HS-27A (cell line): ENCODE measurements around the gene THUMPD1.
"Not testable (repeated sequence)": the region's sequence is repeated elsewhere in the genome, so short reads cannot be mapped to it uniquely, and the experiment has no call there.

Experiments used
- DNase-seq: peaks from one replicate; pipeline ENCODE4 v3.0.0-alpha.2; 2012; ENCODE audit warnings: low read depth, missing footprints

THUMPD1 gene, protein sequence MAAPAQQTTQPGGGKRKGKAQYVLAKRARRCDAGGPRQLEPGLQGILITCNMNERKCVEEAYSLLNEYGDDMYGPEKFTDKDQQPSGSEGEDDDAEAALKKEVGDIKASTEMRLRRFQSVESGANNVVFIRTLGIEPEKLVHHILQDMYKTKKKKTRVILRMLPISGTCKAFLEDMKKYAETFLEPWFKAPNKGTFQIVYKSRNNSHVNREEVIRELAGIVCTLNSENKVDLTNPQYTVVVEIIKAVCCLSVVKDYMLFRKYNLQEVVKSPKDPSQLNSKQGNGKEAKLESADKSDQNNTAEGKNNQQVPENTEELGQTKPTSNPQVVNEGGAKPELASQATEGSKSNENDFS

DNA sequence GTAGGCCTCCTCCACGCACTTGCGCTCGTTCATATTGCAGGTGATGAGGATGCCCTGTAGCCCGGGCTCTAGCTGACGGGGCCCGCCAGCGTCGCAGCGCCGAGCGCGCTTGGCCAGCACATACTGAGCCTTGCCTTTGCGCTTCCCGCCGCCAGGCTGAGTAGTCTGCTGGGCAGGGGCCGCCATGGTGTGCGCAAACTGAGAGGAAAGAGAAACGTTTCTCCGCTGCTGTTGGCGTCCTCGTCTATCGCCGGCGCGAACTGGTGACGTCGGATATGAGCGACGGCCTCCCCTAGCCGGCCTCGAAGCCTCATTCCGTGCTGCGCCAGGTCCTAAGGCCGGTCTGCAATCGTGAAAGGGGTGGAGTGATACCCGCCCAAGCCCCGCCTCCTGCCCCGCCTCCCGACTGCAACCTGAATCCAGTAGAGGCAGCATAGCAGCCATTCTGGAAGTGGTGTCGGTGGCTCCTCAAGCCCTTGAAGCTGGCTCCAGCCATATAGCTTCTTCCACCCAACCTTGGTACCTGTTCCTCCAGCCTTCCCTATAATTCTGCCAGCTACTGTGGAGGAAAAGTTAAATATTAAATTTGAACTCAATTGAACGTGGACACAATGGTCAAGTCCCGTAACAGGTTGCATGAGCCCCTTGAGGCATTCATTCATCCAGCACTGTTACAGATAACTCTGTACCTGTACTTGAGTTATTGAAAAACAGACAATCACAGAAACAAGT is at the start of gene THUMPD1:
THUMPD1 (minus strand) TSS at position 265 of the 732 bp plus-strand sequence; CDS start at position 186, 79 bp downstream.
- DNase-seq = peak; percentile 73

DNA sequence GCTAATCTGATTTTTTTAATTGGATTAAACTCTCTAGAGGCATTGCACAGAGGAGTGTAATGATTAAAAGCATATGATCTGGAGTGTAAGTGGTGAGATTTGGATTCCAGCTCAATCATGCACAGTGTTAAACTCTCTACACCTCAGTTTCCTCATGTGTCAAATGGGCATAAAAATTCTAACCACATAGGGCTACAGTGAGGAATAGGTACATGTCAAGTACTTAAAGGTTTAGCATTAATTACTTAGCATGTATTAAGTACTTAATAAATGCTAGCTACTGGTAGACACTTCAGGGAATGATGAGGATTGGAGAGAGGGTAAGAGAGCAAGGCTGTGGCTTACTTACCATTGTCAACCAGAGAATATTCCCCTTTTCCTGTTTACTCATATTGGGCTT is 47.5 kb upstream of the THUMPD1 start:
- DNase-seq = no peak

DNA sequence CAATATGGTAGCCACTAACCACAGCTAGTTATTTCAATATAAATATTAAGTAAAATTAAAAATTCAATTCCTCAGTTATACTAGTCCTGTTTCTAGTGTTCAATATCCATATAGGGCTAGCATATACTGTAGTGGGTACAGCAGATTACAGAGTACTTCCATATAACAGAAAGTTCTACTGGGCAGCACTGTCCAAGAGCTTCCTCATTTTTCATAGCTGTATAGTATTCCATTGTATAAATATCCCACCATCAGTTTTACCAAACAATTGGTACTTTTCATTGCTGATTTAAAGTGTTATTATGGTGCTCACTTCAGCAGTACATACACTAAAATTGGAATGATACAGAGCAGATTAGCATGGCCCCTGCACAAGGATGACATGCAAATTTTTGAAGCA is 42.6 kb upstream of the THUMPD1 start:
- no peak for DNase-seq

DNA sequence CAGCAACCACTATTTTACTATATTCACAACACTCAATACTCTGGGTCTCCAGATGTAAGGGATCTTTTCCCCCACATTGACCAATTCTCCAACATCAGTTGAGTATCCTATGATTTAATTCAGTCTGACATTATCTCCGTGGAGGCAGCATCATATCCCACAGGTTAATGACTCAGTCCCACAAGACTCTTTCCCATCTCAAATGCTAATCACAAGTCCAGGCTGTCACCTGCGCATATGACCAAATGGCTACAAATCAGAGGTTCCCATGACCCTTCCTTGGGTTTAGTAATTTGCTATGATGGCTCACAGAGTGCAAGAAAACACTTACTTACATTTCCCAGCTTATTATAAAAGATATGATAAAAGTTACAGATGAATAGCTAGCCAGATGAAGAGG is 40.9 kb upstream of the THUMPD1 start:
- no peak for DNase-seq

DNA sequence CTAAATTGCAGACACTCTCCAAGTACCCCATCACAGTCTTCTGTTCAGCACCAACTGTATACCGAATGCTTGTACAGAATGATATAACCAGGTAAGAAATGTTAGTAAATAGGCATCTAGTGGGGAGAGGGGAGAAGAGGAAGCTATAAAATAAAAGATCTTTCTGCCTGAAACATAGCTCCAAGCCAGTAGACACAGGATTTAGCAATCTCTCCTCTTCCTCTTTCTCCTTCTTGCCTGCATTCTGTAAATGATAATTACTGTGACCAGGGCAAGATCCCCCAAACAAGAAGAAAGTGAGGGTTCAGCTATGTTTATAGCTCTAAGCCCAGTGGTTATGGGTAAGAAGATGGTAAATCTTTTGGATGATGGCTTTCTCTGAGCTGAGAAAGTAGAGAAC is 40.1 kb upstream of the THUMPD1 start:
- DNase-seq = no peak

DNA sequence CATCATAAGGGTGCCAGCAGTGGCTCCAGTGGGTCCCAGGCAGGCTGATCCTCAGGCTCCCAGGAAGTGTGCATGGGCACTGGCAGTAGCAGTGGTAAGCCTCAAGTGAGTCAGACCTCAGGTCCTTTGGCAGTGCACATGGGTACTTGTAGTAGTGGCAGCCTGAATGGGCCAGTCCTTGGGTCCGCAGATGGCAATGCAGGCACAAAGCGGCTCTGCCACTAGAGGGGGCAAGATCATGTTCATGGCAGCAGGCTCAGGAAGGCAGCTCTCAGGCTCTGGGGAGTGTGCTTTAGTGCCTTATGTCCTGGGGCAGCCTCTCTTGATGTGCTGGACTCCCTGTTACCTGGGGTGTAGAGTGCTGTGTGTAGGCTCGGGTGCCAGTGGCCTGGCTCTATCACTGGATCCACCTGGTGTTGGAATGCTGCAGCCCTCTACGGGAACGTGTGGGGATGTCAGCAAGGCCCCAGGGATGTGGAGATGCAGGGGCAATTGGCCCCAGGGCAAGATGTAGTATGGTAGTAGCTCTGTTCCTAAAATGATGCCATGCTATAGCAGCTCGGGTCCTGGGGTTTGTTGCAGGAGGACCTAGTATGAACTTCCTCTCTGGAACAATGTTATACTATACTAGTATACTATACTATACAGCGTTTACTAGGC is 33.2 kb upstream of the THUMPD1 start:
- peak; percentile 34 for DNase-seq

DNA sequence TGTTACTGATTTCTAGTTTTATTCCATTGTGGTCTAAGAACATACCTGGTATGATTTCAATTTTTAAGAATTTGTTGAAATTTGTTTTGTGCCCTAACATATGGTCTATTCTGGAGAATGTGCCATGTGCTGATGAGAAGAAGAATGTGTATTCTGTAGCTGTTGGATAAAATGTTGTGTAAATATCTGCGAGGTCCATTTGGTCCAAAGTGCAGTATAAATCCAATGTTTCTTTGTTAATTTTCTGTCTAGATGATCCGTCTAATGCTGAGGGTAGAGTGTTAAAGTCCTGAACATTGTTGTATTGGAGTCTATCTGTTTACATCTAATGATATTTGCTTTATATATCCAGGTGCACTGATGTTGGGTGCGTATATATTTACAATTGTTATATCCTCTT is 32.1 kb upstream of the THUMPD1 start:
- no peak for DNase-seq

DNA sequence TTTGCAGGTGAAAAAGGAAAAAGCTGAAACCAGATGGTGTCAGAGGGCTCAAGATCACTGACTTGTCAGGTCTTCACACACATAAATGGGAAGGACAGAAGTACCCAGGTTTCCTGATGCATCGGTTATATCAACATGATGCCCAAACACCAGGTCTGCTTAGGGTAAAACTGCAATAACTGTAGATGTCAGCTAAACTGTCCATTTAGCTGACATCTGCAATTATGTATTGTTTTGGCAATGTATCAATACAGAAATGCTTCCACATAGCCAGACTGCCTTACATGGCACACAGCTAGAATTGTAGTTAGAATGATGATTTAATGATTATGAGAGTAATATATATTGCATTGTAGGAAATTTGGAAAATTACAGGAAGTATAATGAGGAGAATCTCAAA is 27.2 kb upstream of the THUMPD1 start:
- DNase-seq = no peak

DNA sequence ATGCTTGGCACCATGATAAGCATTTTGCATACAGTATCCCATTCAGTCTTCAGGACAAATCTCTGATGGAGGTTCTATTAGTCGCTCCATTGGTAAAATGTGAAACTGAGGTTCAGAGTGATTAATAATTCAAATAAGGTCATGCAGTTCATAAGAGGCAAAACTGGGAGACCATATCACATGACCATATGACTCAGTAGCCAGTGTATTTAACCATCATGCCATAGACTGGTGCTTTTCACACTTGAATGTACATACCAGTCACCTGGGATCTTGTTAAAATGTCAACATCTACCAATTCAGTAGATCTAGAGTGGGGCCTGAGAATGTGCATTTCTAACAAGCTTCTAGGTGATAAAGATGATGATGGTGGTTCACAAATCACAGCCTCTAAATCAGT is 26.5 kb upstream of the THUMPD1 start:
- no peak for DNase-seq

DNA sequence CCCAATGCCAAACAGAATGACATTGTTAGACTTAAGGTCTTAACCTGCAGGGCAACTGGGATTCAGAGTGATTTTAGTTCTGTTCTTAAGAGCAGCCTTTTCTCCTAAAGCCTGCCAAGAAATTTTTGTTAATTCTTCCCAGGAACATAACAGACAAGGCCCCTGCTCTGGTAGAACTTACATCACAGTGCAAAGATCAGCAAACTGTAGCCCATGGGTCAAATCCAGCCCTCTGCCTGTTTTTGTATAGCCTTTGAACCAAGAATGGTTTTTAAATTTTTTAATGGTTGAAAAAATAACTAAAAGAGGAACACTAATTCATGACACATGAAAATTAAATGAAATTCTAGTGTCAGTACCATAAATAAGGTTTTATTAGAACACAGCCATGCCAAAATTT is 26.0 kb upstream of the THUMPD1 start:
- DNase-seq = no peak

DNA sequence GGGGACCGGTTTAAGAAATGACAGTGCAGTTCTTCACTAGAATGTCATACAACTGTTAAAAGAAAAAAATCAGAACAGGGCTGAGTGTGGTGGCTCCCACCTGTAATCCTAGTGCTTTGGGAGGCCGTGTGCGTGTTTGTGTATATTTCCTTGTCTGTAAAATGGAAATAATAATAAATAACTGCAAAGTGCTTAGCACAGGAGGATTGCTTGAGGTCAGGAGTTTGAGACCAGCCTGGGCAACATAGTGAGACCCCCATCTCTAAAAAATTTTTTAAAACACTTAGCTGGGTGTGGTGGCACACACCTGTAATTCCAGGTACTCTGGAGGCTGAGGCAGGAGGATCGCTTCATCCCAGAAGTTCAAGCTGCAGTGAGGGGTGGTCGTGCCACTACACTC is 24.7 kb upstream of the THUMPD1 start:
- no peak for DNase-seq

DNA sequence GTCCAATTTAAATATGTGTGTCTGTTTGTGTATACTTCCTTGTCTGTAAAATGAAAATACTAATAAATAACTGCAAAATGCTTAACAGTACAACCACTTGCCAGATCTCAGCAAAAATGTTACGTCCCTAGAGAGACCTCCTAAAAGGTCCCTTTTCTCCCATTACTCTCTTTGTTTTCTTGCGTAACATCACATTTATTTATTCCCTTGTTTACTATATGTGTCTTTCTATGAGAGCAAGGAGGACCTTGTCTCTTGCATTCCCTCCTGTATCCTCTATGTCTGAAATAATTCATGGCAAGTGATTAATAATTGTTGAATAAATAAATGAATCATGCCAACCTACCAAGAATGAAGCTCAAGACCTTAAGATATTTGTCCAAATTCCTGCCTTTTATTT is 24.1 kb upstream of the THUMPD1 start:
- DNase-seq = no peak

DNA sequence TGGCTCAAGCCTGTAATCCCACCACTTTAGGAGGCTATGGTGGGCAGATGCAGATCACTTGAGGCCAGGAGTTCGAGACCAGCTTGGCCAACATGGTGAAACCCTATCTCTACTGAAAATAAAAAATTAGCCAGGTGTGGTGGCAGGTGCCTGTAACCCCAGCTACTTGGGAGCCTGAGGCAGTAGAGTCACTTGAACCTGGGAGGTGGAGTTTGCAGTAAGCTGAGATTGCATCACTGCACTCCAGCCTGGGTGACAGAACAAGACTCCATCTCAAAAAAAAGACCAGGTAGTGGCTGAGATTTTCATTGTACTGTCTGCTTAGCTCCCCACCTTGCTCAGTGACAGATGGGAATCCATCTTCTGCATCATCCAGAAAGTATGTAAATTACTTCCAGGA is 22.8 kb upstream of the THUMPD1 start:
- DNase-seq = not testable (repeated sequence)

DNA sequence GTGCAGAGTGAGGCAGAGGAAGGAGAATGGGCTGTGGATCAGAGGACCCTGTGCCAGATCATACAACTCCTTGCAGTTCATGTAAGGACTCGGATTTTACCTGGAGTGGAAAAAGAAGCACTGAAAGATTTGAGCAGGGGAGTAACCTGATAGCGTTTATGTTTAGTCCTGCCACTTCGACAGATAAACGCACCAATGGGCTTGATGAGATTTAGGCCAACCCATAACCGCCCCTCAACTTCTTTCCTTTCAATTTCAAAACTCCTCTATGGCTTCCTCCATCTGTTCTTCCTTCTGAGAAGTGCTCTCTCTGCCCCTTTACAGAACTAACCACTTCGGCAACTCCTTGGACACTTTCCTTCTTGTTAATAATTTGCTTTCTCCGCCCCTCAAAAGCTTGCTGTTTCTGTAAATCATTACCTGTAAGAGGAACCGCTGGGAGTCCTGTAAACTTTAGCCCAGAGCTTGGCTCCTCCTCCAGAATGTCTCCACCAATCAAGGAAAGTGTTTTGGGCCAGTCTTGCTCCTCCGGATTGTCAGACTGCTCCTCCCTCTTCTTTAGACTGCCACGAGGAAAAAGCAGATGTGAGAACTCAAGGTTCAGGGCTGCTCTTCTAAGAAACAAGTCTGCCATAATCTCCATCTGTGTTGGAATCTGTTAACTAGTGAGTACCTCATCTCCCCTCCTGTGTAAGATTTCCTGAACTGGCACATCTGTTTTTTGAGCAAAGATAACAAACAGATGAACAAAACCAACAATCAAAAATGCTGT is 22.0 kb upstream of the THUMPD1 start, which contains the start of gene ACSM3:
ACSM3 (plus strand) TSS at position 554 of the 772 bp plus-strand sequence. CDS start 6,021 bp downstream, outside the sequence.
- peak; percentile 7 for DNase-seq

DNA sequence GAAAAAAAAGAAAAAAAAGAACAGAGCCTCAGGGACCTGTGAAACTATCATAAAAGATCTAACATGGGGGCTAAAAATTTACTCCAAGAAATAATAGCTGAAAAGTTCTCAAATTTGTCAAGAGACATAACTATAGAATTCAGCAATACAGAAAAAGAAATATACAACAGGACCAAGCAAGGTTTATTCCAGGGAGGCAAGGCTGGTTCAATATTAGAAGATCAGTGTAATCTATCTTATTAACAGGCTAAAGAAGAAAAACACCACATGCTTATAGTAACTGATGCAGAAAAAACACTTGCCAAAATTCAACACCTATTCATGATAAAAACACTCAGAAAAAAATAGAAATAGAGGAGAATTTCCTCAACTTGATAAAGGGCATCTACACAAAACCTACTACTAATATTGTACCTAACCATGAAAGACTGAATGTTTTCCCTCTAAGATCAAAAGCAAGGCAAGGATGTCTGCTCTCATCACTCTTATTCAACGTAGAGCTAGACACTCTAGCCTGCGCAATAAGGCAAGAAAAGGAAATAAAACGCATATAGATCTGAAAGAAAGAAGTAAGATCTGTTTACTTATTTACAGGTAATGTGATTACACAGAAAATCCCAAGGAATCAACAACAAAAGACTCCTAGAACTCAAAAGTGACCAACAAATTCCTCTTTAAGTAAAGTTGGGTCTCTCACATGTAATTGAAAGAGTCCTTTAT is 20.9 kb upstream of the THUMPD1 start:
- DNase-seq = no peak

DNA sequence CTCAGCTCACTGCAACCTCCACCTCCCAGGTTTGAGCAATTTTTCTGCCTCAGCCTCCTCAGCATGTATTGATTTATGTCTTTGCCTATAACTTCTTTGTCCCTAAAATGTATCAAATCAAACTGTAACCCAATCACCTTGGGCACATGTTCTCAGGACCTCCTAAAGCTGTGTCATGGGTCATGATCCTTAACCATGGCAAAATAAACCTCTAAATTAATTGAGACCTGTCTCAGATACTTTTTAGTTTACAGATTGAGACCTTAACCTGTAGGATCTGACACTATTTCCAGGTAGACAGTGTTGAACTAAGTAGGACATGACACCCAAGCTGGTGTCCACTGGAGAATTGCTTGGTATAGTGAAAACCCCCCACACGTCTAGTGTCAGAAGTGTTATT is 19.6 kb upstream of the THUMPD1 start:
- no peak for DNase-seq

DNA sequence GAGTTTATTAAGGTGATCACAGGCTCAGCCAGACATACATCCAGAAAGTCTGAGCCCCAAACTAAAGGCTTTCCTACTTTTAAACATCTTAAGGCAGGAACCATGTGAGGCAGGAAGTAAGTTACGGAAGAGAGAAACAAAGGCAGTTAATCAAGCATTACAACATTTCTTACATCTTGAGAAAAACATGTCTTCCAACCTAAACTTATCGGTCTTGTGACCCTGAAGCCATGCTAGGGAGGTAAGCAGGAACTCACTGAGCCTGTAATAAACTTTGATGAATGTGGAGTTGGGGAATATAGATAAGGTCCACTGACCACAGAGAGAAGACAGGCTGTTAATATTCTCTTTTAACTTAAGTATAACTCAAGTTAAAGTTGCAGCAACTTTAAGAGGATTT is 18.7 kb upstream of the THUMPD1 start:
- no peak for DNase-seq

DNA sequence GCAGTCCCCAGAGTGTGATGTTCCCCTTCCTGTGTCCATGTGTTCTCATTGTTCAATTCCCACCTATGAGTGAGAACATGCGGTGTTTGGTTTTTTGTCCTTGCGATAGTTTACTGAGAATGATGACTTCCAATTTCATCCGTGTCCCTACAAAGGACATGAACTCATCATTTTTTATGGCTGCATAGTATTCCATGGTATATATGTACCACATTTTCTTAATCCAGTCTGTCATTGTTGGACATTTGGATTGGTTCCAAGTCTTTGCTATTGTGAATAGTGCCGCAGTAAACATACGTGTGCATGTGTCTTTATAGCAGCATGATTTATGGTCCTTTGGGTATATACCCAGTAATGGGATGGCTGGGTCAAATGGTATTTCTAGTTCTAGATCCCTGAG is 14.2 kb upstream of the THUMPD1 start:
- DNase-seq = not testable (repeated sequence)

DNA sequence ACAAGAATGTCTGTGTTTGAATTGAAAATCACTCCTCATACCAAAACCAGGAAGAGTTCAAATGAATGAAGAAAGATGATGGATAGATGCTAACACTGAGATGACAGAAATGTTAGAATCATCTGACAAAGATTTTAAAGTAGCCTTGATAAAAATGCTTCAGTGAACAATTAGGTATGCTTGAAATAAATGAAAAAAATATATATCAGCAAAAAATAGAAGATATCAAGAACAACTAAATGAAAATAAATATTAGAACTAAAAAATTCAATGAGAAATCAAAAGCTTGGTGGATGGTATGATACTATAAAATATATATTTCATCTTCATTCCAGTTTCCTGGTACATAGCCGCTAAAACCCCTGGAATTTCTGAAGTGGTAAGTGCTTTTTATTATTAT is 13.6 kb upstream of the THUMPD1 start:
- DNase-seq = no peak

DNA sequence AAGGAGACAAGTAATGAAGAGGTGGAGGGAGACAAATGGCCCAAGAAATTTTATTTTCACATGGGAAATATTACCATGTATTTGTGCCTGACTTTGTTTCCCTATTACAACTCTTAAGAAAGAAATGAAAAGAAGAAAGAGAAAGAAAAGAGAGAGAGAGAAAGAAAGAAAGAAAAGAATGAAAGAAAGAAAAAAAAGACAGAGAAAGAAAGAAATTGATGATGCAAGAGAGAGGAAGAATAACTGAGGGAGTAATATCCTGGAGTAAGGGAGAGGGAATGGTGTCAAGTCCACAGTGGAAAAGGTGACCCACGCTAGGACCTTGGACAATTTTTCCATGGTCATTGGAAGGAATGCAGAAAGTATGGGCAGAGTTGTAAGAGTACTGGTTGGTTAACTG is 12.1 kb upstream of the THUMPD1 start:
- no peak for DNase-seq

DNA sequence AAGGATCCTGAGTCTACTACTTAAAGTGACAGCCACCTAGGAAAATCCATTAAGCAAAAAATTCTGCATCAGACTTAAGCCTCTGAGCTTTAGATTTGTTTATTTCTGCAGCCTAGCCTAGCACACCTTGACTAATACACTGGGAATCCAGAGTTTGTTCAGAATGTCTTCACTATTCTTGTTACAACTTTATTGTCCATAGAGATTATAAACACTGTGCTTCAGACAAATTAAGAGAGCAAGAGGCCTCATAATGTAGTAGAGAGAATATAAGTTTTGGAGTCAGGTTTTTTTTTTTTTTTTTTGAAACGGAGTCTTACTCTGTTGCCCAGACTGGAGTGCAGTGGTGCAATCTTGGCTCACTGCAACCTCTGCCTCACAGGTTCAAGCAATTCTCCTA is 8.9 kb upstream of the THUMPD1 start:
- DNase-seq = no peak

DNA sequence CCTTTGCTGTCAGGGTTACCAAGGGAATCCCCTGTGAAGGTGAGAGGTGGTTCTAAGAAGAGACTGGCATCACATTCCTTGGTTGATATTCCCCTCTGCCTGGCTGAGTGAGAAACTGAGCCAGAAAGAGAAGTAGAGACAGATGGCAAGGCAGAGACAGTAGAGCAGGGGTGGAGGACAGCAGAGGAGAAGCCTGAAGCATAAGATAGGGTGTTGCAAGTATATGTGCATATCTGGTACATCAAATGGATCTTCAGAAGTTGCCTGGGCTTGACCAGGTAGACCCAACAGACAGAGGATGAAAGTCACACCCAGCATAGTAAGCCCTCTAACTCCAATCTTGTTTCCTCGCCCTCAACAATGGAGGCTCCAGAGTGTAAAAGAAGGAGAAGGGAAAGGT is 7.9 kb upstream of the THUMPD1 start:
- no peak for DNase-seq
